ENCODE results near the gene SYT5. TPM values are rescaled to one million over a fixed set of nuclear protein-coding genes. Genes with fewer than 3 reads are reported as not detected.

Gene SYT5
- total and polyA plus RNA-seq, 10 of the 15 experiments (the other 5 are each of a cell fraction or from before 2014, with no cell fraction given), result 0.04 to 0.79 (median 0.26) TPM; not detected in 7

DNA sequence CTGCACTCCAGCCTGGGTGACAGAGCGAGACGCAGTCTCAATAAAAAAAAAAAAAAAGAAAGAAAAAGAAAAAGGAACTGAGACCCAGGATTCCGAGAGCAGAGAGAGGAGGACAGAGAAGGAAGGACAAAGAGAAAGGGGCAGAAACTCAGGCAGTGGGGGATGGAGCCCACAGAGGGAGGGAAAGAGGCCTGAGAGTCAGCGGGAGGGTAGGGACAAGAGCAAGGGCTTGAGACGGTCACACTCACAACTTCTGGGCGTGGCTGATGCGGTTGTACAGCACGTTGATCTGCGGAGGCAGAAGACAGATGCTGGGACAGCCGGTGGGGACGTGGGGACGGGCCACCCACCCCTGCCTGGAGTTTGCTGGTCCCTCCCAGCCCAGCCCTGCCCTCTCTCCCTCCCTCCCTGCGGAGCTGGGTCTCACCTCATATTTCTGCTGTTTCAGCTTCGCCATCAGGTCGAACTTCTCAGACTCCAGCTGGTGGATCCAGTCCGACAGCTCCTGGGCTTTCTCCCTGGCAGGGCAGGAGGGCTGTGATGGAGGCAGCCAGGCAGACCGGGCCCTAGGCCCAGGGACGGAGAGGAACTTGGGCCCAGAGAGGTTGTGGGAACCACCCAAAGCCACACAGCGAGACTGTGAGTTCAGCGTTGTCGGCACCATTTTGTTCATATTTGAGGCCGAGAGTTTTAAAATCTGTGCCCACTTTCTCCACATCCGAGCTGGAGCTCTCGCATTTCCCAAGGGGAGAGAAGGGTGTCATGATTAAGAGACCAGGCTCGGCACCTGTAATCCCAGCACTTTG lies 46.2 kb downstream of the SYT5 start (continued):
- no peak for TF ChIP-seq TCF3 (IDR thresholded peaks at IDR 0.05; ENCODE audit: borderline replicate concordance, insufficient read depth, low read depth, low read length)
- TF ChIP-seq MXI1 (IDR thresholded peaks at IDR 0.05; ENCODE audit: low read depth, low read length), result no peak
- TF ChIP-seq EED (IDR thresholded peaks at IDR 0.05; ENCODE audit: low read depth), result 0 out of 2 replicates have a peak, but pooled peaks have one; percentile 13
- TF ChIP-seq SREBF2 (IDR thresholded peaks at IDR 0.05; ENCODE audit: low read length), result no peak
- TF ChIP-seq SPI1 (IDR thresholded peaks at IDR 0.05; ENCODE audit: borderline replicate concordance, insufficient read depth, low read depth, low read length), result peak; percentile 60; the same call in 1 of the 2 replicates

DNA sequence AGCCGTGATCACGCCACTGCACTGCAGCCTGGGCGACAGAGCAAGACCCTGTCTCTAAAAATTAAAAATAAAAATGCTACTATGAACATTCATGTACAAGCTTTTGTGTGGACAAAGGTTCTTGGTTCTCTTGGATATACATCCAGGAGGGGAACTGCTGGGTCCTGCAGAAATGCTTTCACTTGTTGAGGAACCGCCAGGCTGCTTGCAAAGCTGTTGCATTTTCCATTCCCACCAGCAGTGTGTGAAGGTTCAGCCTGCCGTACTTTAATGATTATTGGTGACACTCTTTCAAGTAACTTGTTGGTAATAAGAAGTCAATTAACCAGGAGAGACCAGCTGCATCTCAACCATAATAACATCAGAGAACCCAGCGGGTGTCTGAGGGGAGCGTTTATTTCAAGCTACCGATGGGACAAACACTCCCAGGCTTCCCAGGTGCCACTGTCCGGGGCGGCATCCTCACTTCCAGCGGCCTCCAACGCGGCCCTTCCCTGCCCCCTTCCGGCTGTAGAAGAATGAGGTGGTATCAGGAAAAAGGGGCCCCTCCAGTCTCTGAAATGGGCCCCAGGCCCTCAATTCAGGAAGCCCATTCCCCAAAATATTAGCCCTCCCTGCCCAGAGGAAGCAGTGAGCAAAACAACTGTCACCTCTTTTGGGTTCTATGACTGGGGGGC lies 47.5 kb downstream of the SYT5 start:
- TF ChIP-seq RB1 (IDR thresholded peaks at IDR 0.05; ENCODE audit: borderline replicate concordance) (no peak), BHLHE40 (IDR thresholded peaks at IDR 0.05; ENCODE audit: borderline replicate concordance in 1 of 2, low read depth in 2 of 2, low read length in 1 of 2) (no peak), CTCF (IDR thresholded peaks at IDR 0.05 in 2 of 3, conservative IDR thresholded peaks at IDR 0.05 in 1 of 3; ENCODE audit: control insufficient read depth in 2 of 3, extremely low read depth in 1 of 3, insufficient read depth in 1 of 3, low read depth in 3 of 3, low read length in 3 of 3) (peak; percentile 10 to 28 (median 27); a peak in 3 of 6 replicates), LARP7 (IDR thresholded peaks at IDR 0.05) (no peak), SMC3 (IDR thresholded peaks at IDR 0.05; ENCODE audit: borderline replicate concordance, low read length) (peak; percentile 26; the same call in 1 of the 2 replicates), NFXL1 (IDR thresholded peaks at IDR 0.05; ENCODE audit: borderline replicate concordance) (no peak), RAD21 (IDR thresholded peaks at IDR 0.05; ENCODE audit: insufficient read depth, low read depth, low read length) (peak; percentile 57)
- no peak overlapping the region for H3K4me3 ChIP-seq
- WGBS (ENCODE audit: insufficient coverage, insufficient replicate concordance, low lambda C conversion rate, missing lambda C conversion rate), result 58% methylated on average over 14 of the region's 14 CpGs
- in situ Hi-C loops (cut with MboI), result no loop called here
- no peak overlapping the region for H3K4me2 ChIP-seq (ENCODE audit: control insufficient read depth, insufficient read depth)
- no peaks in the 10 kb centered on the region for H3K27me3 ChIP-seq (replicated peaks in 1 of 2; ENCODE audit: control insufficient read depth in 2 of 2, insufficient read depth in 2 of 2, low read length in 1 of 2)
- H3K9me3 ChIP-seq (replicated peaks; ENCODE audit: control insufficient read depth, insufficient read depth, low read length), result no peaks in the 10 kb centered on the region
- intact Hi-C loops (cut with micrococcal nuclease; ENCODE audit: unreplicated experiment), result no loop called here
- H3K27ac ChIP-seq (ENCODE audit: control insufficient read depth, insufficient read depth), result no peak overlapping the region
- no peak for FAIRE-seq
- no peak overlapping the region for H2AFZ ChIP-seq (ENCODE audit: control insufficient read depth, low read depth, low read length)
- no peak for DNase-seq (ENCODE audit: low read depth, low spot score)
- CTCF ChIA-PET, result interaction anchor here (1.1 to 2.5 kb wide), 2 partner anchors 10 to 44 kb away, joined by 6 to 17 read pairs; no protein-coding TSS in a partner anchor
- H3K79me2 ChIP-seq (ENCODE audit: control insufficient read depth, insufficient read depth, low read length), result no peaks in the 10 kb centered on the region
- no peak overlapping the region for H3K9ac ChIP-seq (ENCODE audit: control insufficient read depth, insufficient read depth, low read length)
- no TSS peak for BruUV-seq (replicated peaks)
- H4K20me1 ChIP-seq (ENCODE audit: control insufficient read depth, insufficient read depth), result no peaks in the 10 kb centered on the region
- ATAC-seq, result no peak
- SMC1A ChIA-PET (ENCODE audit: uncharacterized antibody, unreplicated experiment), result interaction anchor here (0.9 to 1.4 kb wide), 2 partner anchors 14 to 458 kb away, joined by 3 to 4 read pairs; no protein-coding TSS in a partner anchor
- peaks cover 13% of the 10 kb centered on the region for H3K4me1 ChIP-seq (ENCODE audit: control insufficient read depth, insufficient read depth, low read length)
- POLR2A ChIA-PET, result no interaction called here
- RAD21 ChIA-PET (ENCODE audit: unreplicated experiment), result interaction anchor here (0.6 kb wide), 2 partner anchors 403 to 653 kb away, joined by 3 to 4 read pairs; no protein-coding TSS in a partner anchor
- no peaks in the 10 kb centered on the region for H3K36me3 ChIP-seq (ENCODE audit: control insufficient read depth in 2 of 2, insufficient read depth in 2 of 2, low read length in 1 of 2)
